ENCODE measurements around the gene SLC6A12.

- TF ChIP-seq CTCF (IDR thresholded peaks at IDR 0.05 in 8 of 11, conservative IDR thresholded peaks at IDR 0.05 in 3 of 11) (no peak), POLR2A (IDR thresholded peaks at IDR 0.05) (no peak)
Observed at GRCh38 chr12:197347-197746, 16.6 kb downstream of the SLC6A12 start.

All from spleen (tissue), 7 donors.